Measurements from ENCODE around the gene TBC1D22A.

GRCh38 chr22:46793497-46793896, 31.0 kb downstream of the TBC1D22A start:
- TF ChIP-seq CTCF (conservative IDR thresholded peaks at IDR 0.05; ENCODE audit: low read length) (no peak), EZH2phosphoT487 (IDR thresholded peaks at IDR 0.05; ENCODE audit: borderline replicate concordance, low read depth, low read length) (no peak)

Data from OCI-LY7 (cell line).